ENCODE measurements around the gene KCNJ2. TPM values are rescaled to one million over a fixed set of nuclear protein-coding genes. Genes with fewer than 3 reads are reported as not detected.

KCNJ2 gene
- total RNA-seq, 1 experiment from 2014 or later, result 0.36 TPM

DNA sequence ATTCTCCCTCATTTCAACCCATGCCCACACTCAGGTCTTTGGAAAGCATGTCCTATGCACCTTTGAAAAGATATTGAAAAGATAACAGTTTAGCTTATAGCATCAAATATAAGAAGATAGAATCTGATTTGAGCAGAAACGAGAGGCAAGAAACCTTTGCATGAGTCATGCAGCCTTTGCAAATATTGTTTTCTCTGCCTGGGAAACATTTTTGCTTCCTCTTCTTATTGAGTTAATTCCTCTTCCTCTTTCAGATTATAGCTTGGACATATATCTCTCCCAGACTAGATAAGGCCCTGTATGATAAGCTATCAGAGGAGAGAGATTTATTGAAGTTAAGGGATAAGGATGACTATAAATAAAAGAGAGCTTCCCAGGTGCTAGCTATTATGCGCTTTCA is 46.1 kb upstream of the KCNJ2 start:
- no peaks in the 10 kb centered on the region for H3K9me2 ChIP-seq (replicated peaks; ENCODE audit: low read length)
- H3K4me1 ChIP-seq (ENCODE audit: insufficient read depth, low read length), result 0 out of 2 replicates have a peak, but pooled peaks cover 12% of the 10 kb centered on the region
- ChIA-PET POLR2A (ENCODE audit: unreplicated experiment) (interaction anchor here (0.6 kb wide), 1 partner anchor 26 kb away, joined by 4 read pairs; no protein-coding TSS in a partner anchor), CTCF (interaction anchor here (0.6 kb wide), 1 partner anchor 13 kb away, joined by 4 read pairs; no protein-coding TSS in a partner anchor)
- intact Hi-C loops (cut with micrococcal nuclease), result no loop called here
- H3K9ac ChIP-seq (ENCODE audit: low read length), result no peak overlapping the region
- H2AFZ ChIP-seq (ENCODE audit: low read length), result no peak overlapping the region
- no peak overlapping the region for H3K4me3 ChIP-seq (ENCODE audit: low read length)
- H3K36me3 ChIP-seq (ENCODE audit: low read depth, low read length), result no peaks in the 10 kb centered on the region
- no peak for TF ChIP-seq CTCF (conservative IDR thresholded peaks at IDR 0.05; ENCODE audit: low read depth, low read length)
- no peaks in the 10 kb centered on the region for H4K20me1 ChIP-seq (ENCODE audit: low read length)
- DNase-seq, result peak; percentile 45
- H3K9me3 ChIP-seq (ENCODE audit: low read length), result no peaks in the 10 kb centered on the region
- ATAC-seq, result peak; percentile 58; the same call in 1 of the 2 replicates
- H3F3A ChIP-seq (ENCODE audit: low read length, unreplicated experiment), result no peaks in the 10 kb centered on the region
- BruUV-seq (replicated peaks), result no TSS peak
- no peaks in the 10 kb centered on the region for H3K27me3 ChIP-seq (ENCODE audit: low read length)
- no peak overlapping the region for H3K27ac ChIP-seq (ENCODE audit: low read length)
- H3K4me2 ChIP-seq (ENCODE audit: low read length), result no peak overlapping the region
- no peaks in the 10 kb centered on the region for H3K79me2 ChIP-seq (ENCODE audit: low read length)

GRCh38 chr17:70124723-70125122 is 44.6 kb upstream of the KCNJ2 start:
- ATAC-seq (no peak), DNase-seq (no peak)
- Histone ChIP-seq H3K9me3 (ENCODE audit: low read length) (no peaks in the 10 kb centered on the region), H3F3A (ENCODE audit: low read length, unreplicated experiment) (no peaks in the 10 kb centered on the region), H3K79me2 (ENCODE audit: low read length) (no peaks in the 10 kb centered on the region), H4K20me1 (ENCODE audit: low read length) (no peaks in the 10 kb centered on the region), H3K4me3 (ENCODE audit: low read length) (no peak overlapping the region), H3K4me1 (ENCODE audit: insufficient read depth, low read length) (0 out of 2 replicates have a peak, but pooled peaks cover 12% of the 10 kb centered on the region), H3K36me3 (ENCODE audit: low read depth, low read length) (no peaks in the 10 kb centered on the region), H3K27me3 (ENCODE audit: low read length) (no peaks in the 10 kb centered on the region), H3K9me2 (replicated peaks; ENCODE audit: low read length) (no peaks in the 10 kb centered on the region), H3K27ac (ENCODE audit: low read length) (no peak overlapping the region), H3K4me2 (ENCODE audit: low read length) (no peak overlapping the region), H3K9ac (ENCODE audit: low read length) (no peak overlapping the region), H2AFZ (ENCODE audit: low read length) (no peak overlapping the region)
- BruUV-seq (replicated peaks), result no TSS peak
- ChIA-PET POLR2A (ENCODE audit: unreplicated experiment) (no interaction called here), CTCF (interaction anchor here (0.7 kb wide), 1 partner anchor 429 kb away, joined by 3 read pairs; no protein-coding TSS in a partner anchor)
- intact Hi-C loops (cut with micrococcal nuclease), result no loop called here
- TF ChIP-seq EZH2 (IDR thresholded peaks at IDR 0.05; ENCODE audit: low read length, unreplicated experiment) (no peak), EZH2phosphoT487 (IDR thresholded peaks at IDR 0.05; ENCODE audit: borderline replicate concordance, low read length) (no peak), CTCF (conservative IDR thresholded peaks at IDR 0.05; ENCODE audit: low read depth, low read length) (no peak)

- H3K4me3 ChIP-seq (ENCODE audit: low read length), result no peak overlapping the region
- H3F3A ChIP-seq (ENCODE audit: low read length, unreplicated experiment), result no peaks in the 10 kb centered on the region
- no TSS peak for BruUV-seq (replicated peaks)
- H2AFZ ChIP-seq (ENCODE audit: low read length), result 0 out of 2 replicates have a peak overlapping the region, but pooled peaks have one; percentile 5
- H3K27ac ChIP-seq (ENCODE audit: low read length), result no peak overlapping the region
- H3K9me2 ChIP-seq (replicated peaks; ENCODE audit: low read length), result no peaks in the 10 kb centered on the region
- intact Hi-C loops (cut with micrococcal nuclease), result no loop called here
- no peak overlapping the region for H3K4me2 ChIP-seq (ENCODE audit: low read length)
- 0 out of 2 replicates have a peak, but pooled peaks cover 12% of the 10 kb centered on the region for H3K4me1 ChIP-seq (ENCODE audit: insufficient read depth, low read length)
- ChIA-PET POLR2A (ENCODE audit: unreplicated experiment) (no interaction called here), CTCF (no interaction called here)
- H3K9ac ChIP-seq (ENCODE audit: low read length), result no peak overlapping the region
- H3K79me2 ChIP-seq (ENCODE audit: low read length), result no peaks in the 10 kb centered on the region
- TF ChIP-seq EZH2phosphoT487 (IDR thresholded peaks at IDR 0.05; ENCODE audit: borderline replicate concordance, low read length) (no peak), CTCF (conservative IDR thresholded peaks at IDR 0.05; ENCODE audit: low read depth, low read length) (no peak), EZH2 (IDR thresholded peaks at IDR 0.05; ENCODE audit: low read length, unreplicated experiment) (no peak)
- no peaks in the 10 kb centered on the region for H4K20me1 ChIP-seq (ENCODE audit: low read length)
- no peaks in the 10 kb centered on the region for H3K36me3 ChIP-seq (ENCODE audit: low read depth, low read length)
- ATAC-seq (peak; percentile 43), DNase-seq (peak; percentile 59)
- no peaks in the 10 kb centered on the region for H3K27me3 ChIP-seq (ENCODE audit: low read length)
- no peaks in the 10 kb centered on the region for H3K9me3 ChIP-seq (ENCODE audit: low read length)
Measured at GRCh38 chr17:70127221-70127873, 42.0 kb upstream of the KCNJ2 start.

All from PC-3 (cell line).